GM13977 (cell line): ENCODE data around the gene EPHA10.

Experiments used
- DNase-seq: peaks from one replicate; pipeline ENCODE4 v3.0.0; 2012; ENCODE audit warnings: low spot score
- in situ Hi-C: fragments of 300-500 bp; cut with MboI; formaldehyde crosslinking; loops from one replicate; pipeline ENCODE4 v1.12.0; 2022; ENCODE audit warnings: low sequenced_read_pairs, low pct_unique_long_range_greater_than_20kb, mixed read lengths, inconsistent platforms; ENCODE audit not compliant: unreplicated experiment
- TF ChIP-seq, protein P1 (sequence below): IDR thresholded peaks from 2 replicates; pipeline ENCODE4 v1.5.1; 2012; ENCODE audit warnings: mild to moderate bottlenecking, control low read depth; ENCODE audit not compliant: insufficient read depth; ENCODE audit errors: extremely low read depth, missing control alignments

EPHA10 gene

DNA sequence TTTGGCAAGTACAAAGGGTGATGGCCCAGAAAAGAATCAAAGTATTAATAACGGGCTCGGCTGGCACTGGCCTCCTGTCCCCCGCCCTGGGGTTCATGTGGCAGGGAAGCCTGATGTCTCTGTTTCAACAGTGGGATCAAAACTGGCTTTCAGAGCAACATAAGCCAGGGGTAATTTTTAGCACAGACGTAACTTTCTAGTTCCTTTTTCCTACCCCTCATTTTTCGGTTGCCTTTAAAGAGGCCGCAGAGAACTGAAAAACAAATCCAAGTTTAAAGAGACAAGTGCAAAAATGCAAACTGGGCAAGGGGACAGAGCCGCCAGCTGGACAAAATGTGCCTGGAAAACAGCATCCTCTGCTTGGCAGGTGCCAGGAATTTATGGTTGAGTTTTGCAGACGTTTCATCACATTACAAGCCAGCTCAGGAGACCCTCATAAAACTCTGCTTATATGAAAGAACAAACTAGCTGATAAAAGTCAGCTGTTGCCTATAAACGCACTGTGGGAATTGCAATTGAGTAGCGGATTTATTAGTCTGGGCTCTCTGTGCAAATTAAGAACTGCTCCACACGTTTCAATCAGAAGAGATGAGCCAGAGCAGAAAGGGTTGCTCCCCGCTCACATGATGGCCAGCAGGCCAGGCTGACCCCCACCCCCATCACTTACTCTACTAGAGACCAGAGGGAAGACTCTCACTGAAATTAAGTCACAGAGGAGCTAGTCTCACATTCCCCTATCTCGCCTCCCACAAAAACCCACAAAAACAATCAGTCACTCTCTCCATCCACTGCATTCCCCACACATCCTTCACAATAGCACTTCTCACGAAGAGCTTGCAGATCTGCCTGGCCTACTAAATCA is 88.4 kb downstream of the EPHA10 start:
- in situ Hi-C loops = loop anchor here (10.0 kb wide), 1 partner anchor 72 kb away; no protein-coding TSS in a partner anchor
- DNase-seq = peak; percentile 48
- TF ChIP-seq, protein P1, sequence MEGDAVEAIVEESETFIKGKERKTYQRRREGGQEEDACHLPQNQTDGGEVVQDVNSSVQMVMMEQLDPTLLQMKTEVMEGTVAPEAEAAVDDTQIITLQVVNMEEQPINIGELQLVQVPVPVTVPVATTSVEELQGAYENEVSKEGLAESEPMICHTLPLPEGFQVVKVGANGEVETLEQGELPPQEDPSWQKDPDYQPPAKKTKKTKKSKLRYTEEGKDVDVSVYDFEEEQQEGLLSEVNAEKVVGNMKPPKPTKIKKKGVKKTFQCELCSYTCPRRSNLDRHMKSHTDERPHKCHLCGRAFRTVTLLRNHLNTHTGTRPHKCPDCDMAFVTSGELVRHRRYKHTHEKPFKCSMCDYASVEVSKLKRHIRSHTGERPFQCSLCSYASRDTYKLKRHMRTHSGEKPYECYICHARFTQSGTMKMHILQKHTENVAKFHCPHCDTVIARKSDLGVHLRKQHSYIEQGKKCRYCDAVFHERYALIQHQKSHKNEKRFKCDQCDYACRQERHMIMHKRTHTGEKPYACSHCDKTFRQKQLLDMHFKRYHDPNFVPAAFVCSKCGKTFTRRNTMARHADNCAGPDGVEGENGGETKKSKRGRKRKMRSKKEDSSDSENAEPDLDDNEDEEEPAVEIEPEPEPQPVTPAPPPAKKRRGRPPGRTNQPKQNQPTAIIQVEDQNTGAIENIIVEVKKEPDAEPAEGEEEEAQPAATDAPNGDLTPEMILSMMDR = peak; percentile 28

DNA sequence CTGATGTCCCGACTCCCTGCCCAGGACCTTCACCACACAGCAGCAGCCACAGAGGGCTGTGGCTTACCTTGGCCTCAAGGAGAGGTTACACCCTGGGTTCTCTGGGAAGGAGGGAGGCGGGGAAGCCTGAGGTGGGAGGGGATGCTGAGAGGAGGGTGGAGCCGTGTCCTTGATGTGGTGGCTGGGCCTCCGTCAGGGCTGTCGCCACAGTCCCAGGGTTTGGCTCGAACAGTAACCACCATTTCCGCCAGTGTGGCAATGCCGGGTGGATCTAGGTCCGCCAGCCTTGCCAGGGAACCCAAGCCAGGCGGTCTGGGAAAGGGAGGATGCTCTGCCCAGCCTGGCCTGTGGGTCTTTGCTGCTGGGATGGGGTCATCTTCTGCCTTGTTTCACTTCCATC is 91.0 kb downstream of the EPHA10 start:
- TF ChIP-seq, protein P1 = no peak
- in situ Hi-C loops = loop anchor here (10.0 kb wide), 1 partner anchor 69 kb away; no protein-coding TSS in a partner anchor
- no peak for DNase-seq

DNA sequence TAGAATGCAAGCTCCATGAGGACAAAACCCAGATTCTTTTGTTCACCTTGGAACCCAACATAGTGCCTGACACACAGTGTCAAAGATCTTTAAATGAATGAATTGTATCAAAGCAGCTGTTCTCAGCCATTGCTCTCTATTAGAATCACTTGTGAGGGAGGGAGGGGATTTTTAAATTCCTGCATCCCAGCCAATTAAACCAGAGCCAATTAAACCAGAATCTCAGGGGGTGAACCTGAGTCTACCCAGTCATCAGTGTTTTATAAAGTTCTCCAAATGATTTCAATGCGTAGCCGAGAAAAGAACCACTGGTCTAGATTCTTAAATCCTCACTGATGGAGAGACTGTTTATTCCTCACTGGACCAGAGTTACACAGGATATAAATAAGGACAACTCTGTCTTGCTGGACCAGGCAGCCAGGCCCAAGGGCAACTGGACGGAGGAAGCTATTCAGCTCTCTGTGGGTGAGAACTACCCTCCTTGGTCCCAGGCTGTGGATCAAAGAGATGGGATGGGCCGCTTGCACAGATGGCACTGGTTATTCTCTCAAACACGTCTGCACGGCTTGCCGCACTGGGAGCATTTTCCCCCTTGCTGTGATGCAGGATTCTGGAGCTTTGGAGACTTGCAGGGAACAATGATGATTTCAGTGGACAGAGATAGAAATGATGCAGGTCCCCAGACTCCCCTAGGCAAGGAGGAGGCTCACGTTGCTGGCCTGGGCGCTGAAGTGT is 92.6 kb downstream of the EPHA10 start:
- in situ Hi-C loops = loop anchor here (10.0 kb wide), 1 partner anchor 68 kb away; no protein-coding TSS in a partner anchor
- DNase-seq = no peak
- TF ChIP-seq, protein P1 = no peak

- no peak for DNase-seq
- in situ Hi-C loops = loop anchor here (10.0 kb wide), 1 partner anchor 66 kb away; no protein-coding TSS in a partner anchor
- TF ChIP-seq, protein P1 = no peak
Observed at GRCh38 chr1:37671261-37671660, 93.7 kb downstream of the EPHA10 start.

DNA sequence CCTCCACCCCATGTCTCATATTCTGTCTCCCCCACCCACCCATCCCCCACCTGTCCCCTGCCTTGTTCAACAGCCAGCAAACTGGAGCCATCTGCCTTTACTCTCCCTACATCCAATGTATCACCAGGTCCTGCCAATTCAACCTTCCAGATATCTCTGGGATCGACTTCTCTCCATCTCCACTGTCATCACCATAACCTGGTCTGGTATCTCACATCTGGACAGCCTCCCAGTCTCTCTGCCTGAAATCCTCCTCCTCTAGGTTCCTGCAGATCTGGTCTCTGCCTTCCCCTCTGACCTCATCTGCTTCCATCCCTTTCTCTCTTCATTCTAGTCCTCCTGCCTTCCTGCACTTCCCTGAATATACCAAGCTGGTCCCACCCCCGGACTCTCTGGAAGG is 94.8 kb downstream of the EPHA10 start:
- no peak for DNase-seq
- TF ChIP-seq, protein P1 = no peak
- in situ Hi-C loops = loop anchor here (10.0 kb wide), 1 partner anchor 65 kb away; no protein-coding TSS in a partner anchor

GRCh38 chr1:37667023-37667671 is 97.8 kb downstream of the EPHA10 start:
- in situ Hi-C loops = no loop called here
- DNase-seq = no peak

More at GRCh38 chr1:37667023-37667671, 97.8 kb downstream of the EPHA10 start:
- TF ChIP-seq, protein P1 = no peak
